HG02981 (cell line): ENCODE measurements around the gene SIPA1L3.
"Not testable (repeated sequence)": the region's sequence is repeated elsewhere in the genome, so short reads cannot be mapped to it uniquely, and the experiment has no call there.

ENCODE experiments used
- ATAC-seq: cut with Tn5 transposase; IDR thresholded peaks from one replicate; pipeline ENCODE4 v1.9.1; 2021; ENCODE audit warnings: mild to moderate bottlenecking, moderate library complexity; ENCODE audit not compliant: unreplicated experiment

SIPA1L3 gene

GRCh38 chr19:38061294-38061693 is 154.3 kb downstream of the SIPA1L3 start:
- ATAC-seq: no peak

- ATAC-seq: no peak
Observed at GRCh38 chr19:38062959-38063761, 156.2 kb downstream of the SIPA1L3 start.

- no peak for ATAC-seq
Observed at GRCh38 chr19:38063928-38064327, 156.9 kb downstream of the SIPA1L3 start.

- ATAC-seq: no peak
Observed at GRCh38 chr19:38064661-38065425, 157.8 kb downstream of the SIPA1L3 start.

GRCh38 chr19:38065775-38066174 is 158.8 kb downstream of the SIPA1L3 start:
- not testable (repeated sequence) for ATAC-seq

GRCh38 chr19:38068826-38069225 is 161.8 kb downstream of the SIPA1L3 start:
- no peak for ATAC-seq

GRCh38 chr19:38070573-38070972 is 163.6 kb downstream of the SIPA1L3 start:
- no peak for ATAC-seq

- not testable (repeated sequence) for ATAC-seq
Observed at GRCh38 chr19:38071054-38071453, 164.0 kb downstream of the SIPA1L3 start.

GRCh38 chr19:38071647-38072046 is 164.6 kb downstream of the SIPA1L3 start:
- ATAC-seq: no peak

GRCh38 chr19:38072776-38073750 is 166.1 kb downstream of the SIPA1L3 start:
- ATAC-seq: no peak

GRCh38 chr19:38073841-38074685 is 167.1 kb downstream of the SIPA1L3 start:
- ATAC-seq: no peak

GRCh38 chr19:38076337-38076736 is 169.3 kb downstream of the SIPA1L3 start:
- ATAC-seq: no peak

- ATAC-seq: no peak
Observed at GRCh38 chr19:38078302-38078930, 171.4 kb downstream of the SIPA1L3 start.

GRCh38 chr19:38079926-38080380 is 172.9 kb downstream of the SIPA1L3 start:
- ATAC-seq: no peak

GRCh38 chr19:38081547-38082255 is 174.7 kb downstream of the SIPA1L3 start:
- no peak for ATAC-seq

- no peak for ATAC-seq
Observed at GRCh38 chr19:38082256-38083118, 175.5 kb downstream of the SIPA1L3 start.

GRCh38 chr19:38084196-38084595 is 177.2 kb downstream of the SIPA1L3 start:
- no peak for ATAC-seq

GRCh38 chr19:38089440-38089839 is 182.4 kb downstream of the SIPA1L3 start:
- no peak for ATAC-seq
